Caki2 (cell line): ENCODE data around the gene SEPHS2. TPM values are rescaled to one million over a fixed set of nuclear protein-coding genes. Genes with fewer than 3 reads are reported as not detected.

ENCODE experiments used
- total RNA-seq: library from RNA; depleted of rRNA; stranded (reverse); fragments of >200 nt; shearing (Covaris generic); gene quantifications from 2 replicates; pipeline ENCODE4 v1.2.3, GENCODE V29; 2014; ENCODE audit warnings: low replicate concordance; rRNA removed

Gene SEPHS2
- total RNA-seq, 1 experiment from 2014 or later: 127 TPM

Other genes with a start within 250 kb of the SEPHS2 start
- 9.4 TPM in 1 of 2 replicates, not detected in the other for gene SULT1A3, start 246.6 kb downstream of the SEPHS2 start, total RNA-seq
- 0.43 and 0.78 TPM in 2 replicates for gene NPIPB13, start 197.4 kb downstream of the SEPHS2 start, total RNA-seq
- gene CD2BP2, start 90.6 kb downstream of the SEPHS2 start, total RNA-seq: 123 and 162 TPM in 2 replicates
- 39.6 and 56.6 TPM in 2 replicates for gene TBC1D10B, start 75.4 kb downstream of the SEPHS2 start, total RNA-seq
- not detected in 2 replicates for gene MYL11, start 71.1 kb downstream of the SEPHS2 start, total RNA-seq
- not detected in 2 replicates for gene SEPTIN1, start 63.3 kb downstream of the SEPHS2 start, total RNA-seq
- gene ZNF48, start 50.5 kb downstream of the SEPHS2 start, total RNA-seq: 34.6 and 35.6 TPM in 2 replicates
- 13.2 and 35.7 TPM in 2 replicates for gene ZNF771, start 38.3 kb downstream of the SEPHS2 start, total RNA-seq
- 161 and 164 TPM in 2 replicates for gene DCTPP1, start 15.8 kb downstream of the SEPHS2 start, total RNA-seq
- gene ITGAL, start 26.9 kb upstream of the SEPHS2 start, total RNA-seq: not detected in 2 replicates
- gene ZNF768, start 80.7 kb upstream of the SEPHS2 start, total RNA-seq: 97.6 and 99.4 TPM in 2 replicates
- 29.1 and 46.8 TPM in 2 replicates for gene ZNF747, start 89.0 kb upstream of the SEPHS2 start, total RNA-seq
- 9.0 and 9.1 TPM in 2 replicates for gene ZNF764, start 112.5 kb upstream of the SEPHS2 start, total RNA-seq
- gene ZNF688, start 125.8 kb upstream of the SEPHS2 start, total RNA-seq: 30.5 and 31.2 TPM in 2 replicates
- gene ZNF785, start 139.8 kb upstream of the SEPHS2 start, total RNA-seq: 2.8 and 7.6 TPM in 2 replicates
- gene ZNF689, start 164.5 kb upstream of the SEPHS2 start, total RNA-seq: 7.0 and 12.0 TPM in 2 replicates
- 7.0 and 8.8 TPM in 2 replicates for gene PRR14, start 205.1 kb upstream of the SEPHS2 start, total RNA-seq
- 18.2 and 19.7 TPM in 2 replicates for gene FBRS, start 212.6 kb upstream of the SEPHS2 start, total RNA-seq